Suprapubic skin (tissue), 4 donors: ENCODE measurements around the gene CARMIL3. TPM values are rescaled to one million over a fixed set of nuclear protein-coding genes. Genes with fewer than 3 reads are reported as not detected.

Experiments
- DNase-seq, 2 donors: peaks; one replicate each; pipeline ENCODE4 v3.0.0-alpha.2; 2019; ENCODE audit warnings: low spot score in 2 of 2
- H3K27ac ChIP-seq: fragments of 200-600 bp; sonication (generic); one replicate; pipeline ENCODE4 v1.5.1; 2019
- H3K27me3 ChIP-seq: fragments of 200-600 bp; sonication (generic); one replicate; pipeline ENCODE4 v1.5.1; 2019
- H3K36me3 ChIP-seq: fragments of 200-600 bp; sonication (generic); one replicate; pipeline ENCODE4 v1.5.1; 2019
- H3K4me1 ChIP-seq: fragments of 200-600 bp; sonication (generic); one replicate; pipeline ENCODE4 v1.5.1; 2019
- H3K4me3 ChIP-seq: fragments of 200-600 bp; sonication (generic); one replicate; pipeline ENCODE4 v1.5.1; 2019; ENCODE audit warnings: mild to moderate bottlenecking
- H3K9me3 ChIP-seq: fragments of 200-600 bp; sonication (generic); one replicate; pipeline ENCODE4 v1.5.1; 2019
- EP300 ChIP-seq: sonication (generic); formaldehyde crosslinking; IDR thresholded peaks from one replicate; pipeline ENCODE4 v1.6.1; 2017; ENCODE audit warnings: antibody characterized with exemption
- POLR2A ChIP-seq, 2 donors: fragments of 450-650 bp; IDR thresholded peaks; one replicate each; pipeline ENCODE4 v1.6.1; 2017; ENCODE audit warnings: antibody characterized with exemption in 2 of 2, mild to moderate bottlenecking in 2 of 2, moderate library complexity in 2 of 2
- POLR2AphosphoS5 ChIP-seq, 3 donors: sonication (generic); formaldehyde crosslinking; IDR thresholded peaks; one replicate each; pipeline ENCODE4 v1.6.1; 2017; ENCODE audit warnings: antibody characterized with exemption in 3 of 3
- WGBS: methylation state at CpG from one replicate; pipeline ENCODE4 v1.1.5; 2018; 5-methylcytosine and 5-hydroxymethylcytosine counted together
- total RNA-seq, 4 donors: library from RNA; depleted of rRNA; stranded (reverse); fragments of >200 nt; gene quantifications; one replicate each; pipeline ENCODE4 v1.1.0, GENCODE V29; 2016
- TF ChIP-seq, protein P1 (sequence below), 2 donors: fragments of 200-600 bp in 1 of 2; fragments of 450-650 bp in 1 of 2; sonication (generic) in 1 of 2; IDR thresholded peaks; one replicate each; pipeline ENCODE4 v1.5.1; 2016 to 2019; ENCODE audit warnings: antibody characterized with exemption in 2 of 2, mild to moderate bottlenecking in 1 of 2, moderate library complexity in 1 of 2

The CARMIL3 gene
- total RNA-seq, 4 donors from 2014 or later: 5.9 to 11.2 (median 7.7) TPM

DNA sequence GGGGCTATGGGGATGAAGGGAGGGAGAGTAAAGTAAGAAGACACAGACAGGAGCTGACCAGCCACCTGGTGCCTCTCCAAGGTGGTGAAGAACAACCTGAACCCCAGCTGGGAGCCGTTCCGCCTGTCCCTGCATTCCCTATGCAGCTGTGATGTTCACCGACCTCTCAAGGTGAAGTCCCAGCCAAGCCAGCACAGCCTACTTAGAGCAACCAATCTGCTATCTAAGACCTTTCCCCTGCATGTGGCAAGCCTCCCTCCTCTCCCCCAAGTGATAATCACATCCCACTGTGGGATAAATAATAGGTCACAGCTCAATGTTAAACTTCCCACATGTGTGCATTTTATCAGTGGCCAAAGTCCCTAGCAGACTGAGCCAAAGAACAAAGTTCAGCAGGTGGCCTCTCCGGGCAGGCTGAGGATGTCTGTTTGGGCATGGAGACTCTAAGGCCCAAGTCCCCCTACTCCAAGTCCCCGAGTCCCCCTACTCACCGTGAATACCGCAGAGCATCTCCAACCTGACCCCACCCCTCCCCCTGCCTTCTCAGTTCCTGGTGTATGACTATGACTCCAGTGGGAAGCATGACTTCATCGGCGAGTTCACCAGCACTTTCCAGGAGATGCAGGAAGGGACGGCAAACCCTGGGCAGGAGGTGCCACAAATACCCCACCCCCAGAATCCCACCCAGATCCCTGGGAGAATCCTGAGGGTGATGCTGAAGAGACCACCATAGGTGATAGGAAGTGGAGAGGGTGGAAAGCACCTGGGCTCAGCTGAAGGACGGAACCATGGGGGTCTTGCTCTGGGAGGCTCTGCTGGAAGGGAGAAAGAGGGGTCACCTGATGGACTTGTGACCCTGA, 23.0 kb downstream of the CARMIL3 start:
- Histone ChIP-seq H3K27me3 (peaks cover 8% of the 10 kb centered on the region), H3K27ac (no peak overlapping the region), H3K36me3 (no peaks in the 10 kb centered on the region), H3K4me3 (no peak overlapping the region), H3K9me3 (no peaks in the 10 kb centered on the region), H3K4me1 (peaks cover 7% of the 10 kb centered on the region)
- TF ChIP-seq POLR2AphosphoS5 (IDR thresholded peaks at IDR 0.05) (no peak), EP300 (no peak), POLR2A (IDR thresholded peaks at IDR 0.05) (no peak)
- TF ChIP-seq, protein P1, sequence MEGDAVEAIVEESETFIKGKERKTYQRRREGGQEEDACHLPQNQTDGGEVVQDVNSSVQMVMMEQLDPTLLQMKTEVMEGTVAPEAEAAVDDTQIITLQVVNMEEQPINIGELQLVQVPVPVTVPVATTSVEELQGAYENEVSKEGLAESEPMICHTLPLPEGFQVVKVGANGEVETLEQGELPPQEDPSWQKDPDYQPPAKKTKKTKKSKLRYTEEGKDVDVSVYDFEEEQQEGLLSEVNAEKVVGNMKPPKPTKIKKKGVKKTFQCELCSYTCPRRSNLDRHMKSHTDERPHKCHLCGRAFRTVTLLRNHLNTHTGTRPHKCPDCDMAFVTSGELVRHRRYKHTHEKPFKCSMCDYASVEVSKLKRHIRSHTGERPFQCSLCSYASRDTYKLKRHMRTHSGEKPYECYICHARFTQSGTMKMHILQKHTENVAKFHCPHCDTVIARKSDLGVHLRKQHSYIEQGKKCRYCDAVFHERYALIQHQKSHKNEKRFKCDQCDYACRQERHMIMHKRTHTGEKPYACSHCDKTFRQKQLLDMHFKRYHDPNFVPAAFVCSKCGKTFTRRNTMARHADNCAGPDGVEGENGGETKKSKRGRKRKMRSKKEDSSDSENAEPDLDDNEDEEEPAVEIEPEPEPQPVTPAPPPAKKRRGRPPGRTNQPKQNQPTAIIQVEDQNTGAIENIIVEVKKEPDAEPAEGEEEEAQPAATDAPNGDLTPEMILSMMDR (IDR thresholded peaks at IDR 0.05): no peak
- DNase-seq: no peak
- 89% methylated on average over 5 of the region's 11 CpGs for WGBS

DNA sequence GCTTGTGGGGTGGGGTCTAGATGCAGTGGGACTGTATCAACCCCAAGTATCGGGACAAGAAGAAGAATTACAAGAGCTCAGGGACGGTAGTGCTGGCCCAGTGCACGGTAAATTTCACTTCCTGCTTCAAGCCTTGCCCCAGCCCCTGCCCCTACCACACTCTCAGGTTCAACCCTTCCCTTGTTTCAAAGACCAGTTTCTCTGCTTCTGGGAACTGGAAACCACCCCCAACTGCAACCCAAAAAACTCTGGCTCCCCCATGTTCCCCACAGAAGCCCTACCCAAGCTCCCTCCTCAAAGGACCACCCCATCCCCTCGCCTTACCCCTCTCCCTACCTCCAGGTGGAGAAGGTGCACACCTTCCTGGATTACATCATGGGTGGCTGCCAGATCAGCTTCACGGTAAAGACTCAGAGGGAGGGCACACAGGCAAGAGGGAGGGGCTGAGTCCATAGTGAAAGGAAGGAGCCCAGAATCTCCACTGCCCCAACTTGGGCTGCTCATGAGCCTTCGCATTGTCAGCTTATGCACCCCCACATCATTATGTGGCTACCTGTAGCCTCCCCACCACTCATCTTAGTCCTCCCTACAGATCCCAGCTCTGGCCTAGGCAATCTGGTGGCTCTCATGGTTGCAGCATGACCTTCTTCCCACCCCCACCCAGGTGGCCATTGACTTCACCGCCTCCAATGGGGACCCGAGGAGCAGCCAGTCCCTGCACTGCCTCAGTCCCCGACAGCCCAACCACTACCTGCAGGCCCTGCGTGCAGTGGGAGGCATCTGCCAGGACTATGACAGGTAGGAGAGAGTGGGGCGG, 23.9 kb downstream of the CARMIL3 start:
- WGBS: 80% methylated on average over 8 of the region's 11 CpGs
- H3K27me3 ChIP-seq: peaks cover 3% of the 10 kb centered on the region

DNA sequence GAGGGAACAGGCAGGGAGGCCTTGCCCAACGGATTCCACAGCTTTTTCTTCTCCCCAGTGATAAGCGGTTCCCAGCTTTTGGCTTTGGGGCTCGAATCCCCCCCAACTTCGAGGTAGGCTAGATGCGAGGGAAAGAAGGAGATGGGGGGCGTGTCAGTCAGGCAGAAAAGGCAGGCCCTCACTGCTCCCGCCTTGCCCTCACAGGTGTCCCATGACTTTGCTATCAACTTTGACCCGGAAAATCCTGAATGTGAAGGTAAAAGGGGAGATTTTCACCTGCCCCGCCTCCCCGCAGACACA, 24.4 kb downstream of the CARMIL3 start:
- peaks cover 17% of the 10 kb centered on the region for H3K4me1 ChIP-seq
- H3K4me3 ChIP-seq: no peak overlapping the region
- DNase-seq: no peak
- no peak for TF ChIP-seq EP300
- TF ChIP-seq POLR2A (IDR thresholded peaks at IDR 0.05): no peak
- TF ChIP-seq POLR2AphosphoS5 (IDR thresholded peaks at IDR 0.05): no peak
- TF ChIP-seq, protein P1 (IDR thresholded peaks at IDR 0.05): no peak
- no peak overlapping the region for H3K27ac ChIP-seq
- H3K36me3 ChIP-seq: no peaks in the 10 kb centered on the region
- peaks cover 3% of the 10 kb centered on the region for H3K27me3 ChIP-seq
- H3K9me3 ChIP-seq: no peaks in the 10 kb centered on the region
- 91% methylated on average over 10 of the region's 10 CpGs for WGBS

More for the DNA sequence above, 23.9 kb downstream of the CARMIL3 start:
- H3K9me3 ChIP-seq: no peaks in the 10 kb centered on the region
- TF ChIP-seq, protein P1 (IDR thresholded peaks at IDR 0.05): no peak
- TF ChIP-seq POLR2A (IDR thresholded peaks at IDR 0.05) (no peak), EP300 (no peak), POLR2AphosphoS5 (IDR thresholded peaks at IDR 0.05) (no peak)
- no peak overlapping the region for H3K27ac ChIP-seq
- H3K4me3 ChIP-seq: no peak overlapping the region
- no peak for DNase-seq
- H3K36me3 ChIP-seq: no peaks in the 10 kb centered on the region
- H3K4me1 ChIP-seq: peaks cover 11% of the 10 kb centered on the region

DNA sequence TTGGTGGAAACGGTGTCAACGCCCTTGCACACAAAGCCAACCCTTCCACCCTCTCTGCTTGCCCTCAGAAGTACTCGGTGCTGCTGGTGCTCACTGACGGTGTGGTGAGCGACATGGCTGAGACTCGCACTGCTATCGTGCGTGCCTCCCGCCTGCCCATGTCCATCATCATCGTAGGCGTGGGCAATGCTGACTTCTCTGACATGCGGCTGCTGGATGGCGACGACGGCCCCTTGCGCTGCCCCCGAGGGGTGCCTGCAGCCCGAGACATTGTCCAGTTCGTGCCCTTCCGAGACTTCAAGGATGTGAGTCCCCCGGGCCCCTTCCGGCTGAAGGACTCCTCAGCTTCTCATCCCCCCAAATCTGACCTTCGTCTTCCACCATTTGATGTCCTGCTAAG, 25.3 kb downstream of the CARMIL3 start:
- TF ChIP-seq EP300 (no peak), POLR2AphosphoS5 (IDR thresholded peaks at IDR 0.05) (no peak), POLR2A (IDR thresholded peaks at IDR 0.05) (no peak)
- TF ChIP-seq, protein P1 (IDR thresholded peaks at IDR 0.05): no peak
- no peak overlapping the region for H3K4me3 ChIP-seq
- no peak for DNase-seq
- H3K9me3 ChIP-seq: no peaks in the 10 kb centered on the region
- 96% methylated on average over 23 of the region's 23 CpGs for WGBS
- H3K4me1 ChIP-seq: peaks cover 23% of the 10 kb centered on the region
- no peaks in the 10 kb centered on the region for H3K36me3 ChIP-seq
- peaks cover 3% of the 10 kb centered on the region for H3K27me3 ChIP-seq
- H3K27ac ChIP-seq: no peak overlapping the region

DNA sequence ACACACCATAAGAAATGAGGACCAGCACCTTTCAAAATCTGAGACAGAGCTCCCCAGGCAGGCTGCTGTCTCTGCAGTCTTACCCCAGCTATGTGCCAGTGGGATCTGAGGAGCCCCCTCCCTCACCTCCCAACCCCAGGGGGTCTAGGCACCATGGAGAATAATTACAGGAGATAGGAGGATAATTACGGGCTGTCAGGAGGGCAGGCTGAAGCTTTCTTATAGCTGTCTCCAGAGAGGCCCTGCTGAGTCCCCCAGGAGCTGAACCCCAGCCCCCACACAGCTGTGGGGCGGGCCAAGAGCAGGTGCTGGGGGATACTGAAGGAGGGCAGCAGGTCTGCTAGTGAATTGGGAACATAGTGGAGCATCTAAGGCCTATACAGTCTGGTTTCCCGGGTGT, 26.3 kb downstream of the CARMIL3 start:
- H3K27ac ChIP-seq: no peak overlapping the region
- TF ChIP-seq POLR2A (IDR thresholded peaks at IDR 0.05): no peak
- no peaks in the 10 kb centered on the region for H3K36me3 ChIP-seq
- 97% methylated on average over 3 of the region's 3 CpGs for WGBS
- H3K4me1 ChIP-seq: peaks cover 16% of the 10 kb centered on the region
- H3K4me3 ChIP-seq: no peak overlapping the region
- DNase-seq: no peak
- H3K27me3 ChIP-seq: peaks cover 3% of the 10 kb centered on the region
- no peaks in the 10 kb centered on the region for H3K9me3 ChIP-seq
